HepG2 (cell line): ENCODE results near the gene PDZD7. TPM values are rescaled to one million over a fixed set of nuclear protein-coding genes. Genes with fewer than 3 reads are reported as not detected.

Source experiments
- EHMT2 ChIP-seq: fragments of 200-600 bp; sonication (generic); IDR thresholded peaks from 2 replicates; pipeline ENCODE4 v1.7.0; 2017; ENCODE audit warnings: antibody characterized with exemption, low read depth, low read length, borderline replicate concordance
- HMGA1 ChIP-seq: sonication (generic); formaldehyde crosslinking; conservative IDR thresholded peaks from 2 replicates; pipeline ENCODE4 v1.4.0; 2020; ENCODE audit warnings: missing genetic modification reagents
- NFATC3 ChIP-seq: sonication (generic); formaldehyde crosslinking; IDR thresholded peaks from 2 replicates; pipeline ENCODE4 v1.5.1; 2020; ENCODE audit warnings: mild to moderate bottlenecking, missing genetic modification reagents
- RFXANK ChIP-seq: IDR thresholded peaks from 2 replicates; pipeline ENCODE4 v1.6.1; 2016
- ZBTB43 ChIP-seq: sonication (generic); formaldehyde crosslinking; conservative IDR thresholded peaks from 2 replicates; pipeline ENCODE4 v1.4.0; 2020; ENCODE audit warnings: missing genetic modification reagents
- ZNF33B ChIP-seq: sonication (generic); formaldehyde crosslinking; IDR thresholded peaks from 2 replicates; pipeline ENCODE4 v1.5.1; 2020; ENCODE audit warnings: mild to moderate bottlenecking, missing genetic modification reagents
- ZNF646 ChIP-seq: sonication (generic); formaldehyde crosslinking; IDR thresholded peaks from 2 replicates; pipeline ENCODE4 v1.9.0; 2021; ENCODE audit warnings: mild to moderate bottlenecking, missing genetic modification reagents
- ZNF878 ChIP-seq: sonication (generic); formaldehyde crosslinking; IDR thresholded peaks from 2 replicates; pipeline ENCODE4 v1.8.1; 2023; ENCODE audit warnings: mild to moderate bottlenecking, missing genetic modification reagents, moderate library complexity
- polyA plus RNA-seq, 8 experiments: library from polyadenylated mRNA; depleted of rRNA in 3 of 8; stranded (reverse) in 7 of 8; unstranded in 1 of 8; fragments of >200 nt; fragmentation: Illumina TruSeq in 4 of 8; extraction: Trizol in 4 of 8; gene quantifications; 2 replicates each; pipeline versions ENCODE4 v1.2.1 to v1.2.3, GENCODE V29; 2011 to 2016; ENCODE audit warnings: low read depth in 4 of 8, missing spikeins in 1 of 8, mixed read lengths in 1 of 8; ENCODE audit not compliant: insufficient read depth in 1 of 8
- total RNA-seq, 5 experiments: library from RNA; depleted of rRNA; stranded (reverse); fragments of >200 nt; fragmentation: Illumina TruSeq; extraction: Trizol; gene quantifications; 2 replicates each; pipeline ENCODE4 v1.2.3, GENCODE V29; 2016; ENCODE audit warnings: low read depth in 1 of 5
- TF ChIP-seq, protein P1 (sequence below): sonication (generic); formaldehyde crosslinking; IDR thresholded peaks from 2 replicates; pipeline ENCODE4 v1.5.1; 2020; ENCODE audit warnings: missing genetic modification reagents, mild to moderate bottlenecking, borderline replicate concordance

Gene PDZD7
- total and polyA plus RNA-seq, 2 of the 13 experiments (the other 11 are each of a cell fraction or from before 2014, with no cell fraction given), result 0.58 to 0.73 TPM

- TF ChIP-seq ZNF646 (CRISPR knock-in tag), result no peak
- TF ChIP-seq RFXANK (CRISPR knock-in tag), result no peak
- TF ChIP-seq NFATC3 (CRISPR knock-in tag), result no peak
- TF ChIP-seq, protein P1, sequence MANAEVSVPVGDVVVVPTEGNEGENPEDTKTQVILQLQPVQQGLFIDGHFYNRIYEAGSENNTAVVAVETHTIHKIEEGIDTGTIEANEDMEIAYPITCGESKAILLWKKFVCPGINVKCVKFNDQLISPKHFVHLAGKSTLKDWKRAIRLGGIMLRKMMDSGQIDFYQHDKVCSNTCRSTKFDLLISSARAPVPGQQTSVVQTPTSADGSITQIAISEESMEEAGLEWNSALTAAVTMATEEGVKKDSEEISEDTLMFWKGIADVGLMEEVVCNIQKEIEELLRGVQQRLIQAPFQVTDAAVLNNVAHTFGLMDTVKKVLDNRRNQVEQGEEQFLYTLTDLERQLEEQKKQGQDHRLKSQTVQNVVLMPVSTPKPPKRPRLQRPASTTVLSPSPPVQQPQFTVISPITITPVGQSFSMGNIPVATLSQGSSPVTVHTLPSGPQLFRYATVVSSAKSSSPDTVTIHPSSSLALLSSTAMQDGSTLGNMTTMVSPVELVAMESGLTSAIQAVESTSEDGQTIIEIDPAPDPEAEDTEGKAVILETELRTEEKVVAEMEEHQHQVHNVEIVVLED (CRISPR knock-in tag), result peak; percentile 54; the same call in 1 of the 2 replicates
- 0 out of 2 replicates have a peak, but pooled peaks have one; percentile 22 for TF ChIP-seq ZNF878 (CRISPR knock-in tag)
- TF ChIP-seq ZNF33B (CRISPR knock-in tag), result no peak
- no peak; the same call in 1 of the 2 replicates for TF ChIP-seq ZBTB43 (CRISPR knock-in tag)
- no peak for TF ChIP-seq HMGA1
- TF ChIP-seq EHMT2, result no peak
Observed at GRCh38 chr10:101066146-101066895, 35.4 kb upstream of the PDZD7 start (continued).
